HT-29 (cell line): Measurements from ENCODE around the gene GAB2. TPM values are rescaled to one million over a fixed set of nuclear protein-coding genes. Genes with fewer than 3 reads are reported as not detected.
"Not testable (repeated sequence)": the region's sequence is repeated elsewhere in the genome, so short reads cannot be mapped to it uniquely, and the experiment has no call there.

ENCODE experiments used
- DNase-seq: peaks from one replicate; pipeline ENCODE4 v3.0.0-alpha.2; 2015; ENCODE audit warnings: low spot score
- total RNA-seq: library from RNA; depleted of rRNA; stranded (reverse); fragments of >200 nt; shearing (Covaris generic); gene quantifications from 2 replicates; pipeline ENCODE4 v1.2.3, GENCODE V29; 2014

Gene GAB2
- total RNA-seq, 1 experiment from 2014 or later: 3.6 TPM

- no peak for DNase-seq
These were observed 47.0 kb downstream of the GAB2 start for GRCh38 chr11:78370406-78371172.

DNA sequence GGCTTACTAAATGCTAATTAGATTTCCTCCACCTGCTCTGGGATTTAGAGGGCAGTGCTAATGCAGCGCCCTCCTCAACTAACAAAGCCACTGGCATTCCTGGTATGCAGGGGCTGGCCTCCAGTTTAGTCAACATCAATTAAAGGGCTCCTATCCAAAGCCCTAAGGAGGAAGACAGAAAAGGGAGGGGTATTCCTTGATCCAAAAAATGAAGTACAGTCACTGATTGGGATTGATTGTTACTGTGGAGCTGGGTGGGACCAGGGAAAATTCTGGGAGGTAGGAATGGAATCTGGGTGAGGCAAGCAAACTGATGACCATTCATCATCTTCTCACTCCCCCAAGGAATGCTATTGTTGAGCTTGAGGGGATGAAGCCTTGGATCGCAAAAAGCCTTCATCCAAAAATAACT, 52.2 kb downstream of the GAB2 start:
- DNase-seq: peak; percentile 41

DNA sequence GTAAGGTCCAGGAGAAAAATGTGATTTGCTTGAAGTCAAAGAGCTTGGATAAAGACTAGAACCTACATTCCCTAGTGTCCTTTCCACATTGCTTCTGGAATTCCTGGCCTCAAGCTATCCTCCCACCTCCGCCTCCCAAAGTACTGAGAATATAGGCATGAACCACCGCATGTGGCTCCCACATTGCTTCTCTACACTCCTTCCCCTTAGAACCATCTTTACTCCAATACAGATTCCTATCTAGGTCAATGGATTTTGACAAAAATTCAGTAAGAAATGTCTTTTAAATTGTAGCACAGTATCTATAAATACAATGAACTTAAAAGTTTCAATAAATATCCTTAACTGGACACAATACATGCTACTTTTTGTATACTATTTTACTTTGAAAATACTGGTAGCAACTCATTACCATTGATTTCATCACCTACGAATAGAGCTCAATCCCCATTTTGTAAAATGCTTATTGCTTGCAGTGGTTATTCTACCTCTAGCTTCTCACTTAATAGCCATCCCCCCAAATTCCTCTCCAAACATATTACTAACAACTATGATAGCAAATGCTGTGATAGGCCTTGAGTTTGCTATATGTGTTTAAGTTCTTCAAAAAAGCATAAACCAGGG, 53.4 kb downstream of the GAB2 start:
- DNase-seq: no peak

DNA sequence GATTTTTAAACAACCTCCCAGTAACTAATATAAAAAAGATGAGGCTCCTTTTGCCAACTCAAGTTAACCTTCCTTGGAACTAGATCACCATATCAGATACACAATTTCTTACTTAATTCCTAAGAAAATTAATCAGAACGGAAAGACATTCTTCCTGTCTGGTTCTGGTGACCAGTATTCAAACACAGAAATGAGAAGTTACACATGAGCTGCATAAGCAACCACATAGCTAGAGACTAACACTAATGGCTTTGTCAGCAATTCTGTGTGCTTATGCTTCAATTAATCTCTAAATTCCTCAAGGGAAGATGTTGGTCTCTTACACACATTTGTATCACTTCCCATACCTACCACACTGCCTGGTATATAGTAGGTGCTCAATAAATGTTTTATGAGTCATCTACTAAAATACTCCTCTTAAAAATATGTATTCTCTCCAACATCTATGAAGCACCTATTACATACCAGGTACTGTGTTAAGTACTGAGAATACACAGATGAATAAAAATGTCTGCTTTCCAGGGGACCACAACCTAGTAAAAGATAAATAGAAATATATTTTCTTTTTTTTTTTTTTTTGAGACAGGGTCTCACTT, 54.5 kb downstream of the GAB2 start:
- DNase-seq: no peak

DNA sequence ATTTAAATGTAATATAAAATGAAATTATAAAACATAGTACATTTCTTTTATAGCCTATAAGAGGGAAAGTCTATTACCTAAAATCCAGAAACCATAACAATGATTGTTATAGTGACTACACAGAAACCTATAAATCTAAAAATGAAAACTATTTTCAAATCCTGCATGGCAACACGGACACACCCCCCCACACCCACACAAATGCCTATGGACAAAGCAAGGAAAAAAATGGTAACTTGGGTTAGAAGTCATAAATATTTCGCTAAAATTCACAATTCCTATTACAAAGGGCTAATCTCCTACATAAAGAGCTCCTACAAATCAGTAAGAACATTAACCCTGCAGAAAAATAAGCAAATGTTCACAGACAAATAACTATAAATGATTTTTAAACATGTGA, 56.4 kb downstream of the GAB2 start:
- no peak for DNase-seq

- DNase-seq: no peak
These were observed 57.7 kb downstream of the GAB2 start for GRCh38 chr11:78359921-78360320.

GRCh38 chr11:78357924-78358323, 59.7 kb downstream of the GAB2 start:
- DNase-seq: not testable (repeated sequence)

- not testable (repeated sequence) for DNase-seq
These were observed 60.2 kb downstream of the GAB2 start for GRCh38 chr11:78357425-78357824.

- DNase-seq: not testable (repeated sequence)
These were observed 61.9 kb downstream of the GAB2 start for GRCh38 chr11:78355742-78356141.

GRCh38 chr11:78355309-78355705, 62.3 kb downstream of the GAB2 start:
- no peak for DNase-seq

DNA sequence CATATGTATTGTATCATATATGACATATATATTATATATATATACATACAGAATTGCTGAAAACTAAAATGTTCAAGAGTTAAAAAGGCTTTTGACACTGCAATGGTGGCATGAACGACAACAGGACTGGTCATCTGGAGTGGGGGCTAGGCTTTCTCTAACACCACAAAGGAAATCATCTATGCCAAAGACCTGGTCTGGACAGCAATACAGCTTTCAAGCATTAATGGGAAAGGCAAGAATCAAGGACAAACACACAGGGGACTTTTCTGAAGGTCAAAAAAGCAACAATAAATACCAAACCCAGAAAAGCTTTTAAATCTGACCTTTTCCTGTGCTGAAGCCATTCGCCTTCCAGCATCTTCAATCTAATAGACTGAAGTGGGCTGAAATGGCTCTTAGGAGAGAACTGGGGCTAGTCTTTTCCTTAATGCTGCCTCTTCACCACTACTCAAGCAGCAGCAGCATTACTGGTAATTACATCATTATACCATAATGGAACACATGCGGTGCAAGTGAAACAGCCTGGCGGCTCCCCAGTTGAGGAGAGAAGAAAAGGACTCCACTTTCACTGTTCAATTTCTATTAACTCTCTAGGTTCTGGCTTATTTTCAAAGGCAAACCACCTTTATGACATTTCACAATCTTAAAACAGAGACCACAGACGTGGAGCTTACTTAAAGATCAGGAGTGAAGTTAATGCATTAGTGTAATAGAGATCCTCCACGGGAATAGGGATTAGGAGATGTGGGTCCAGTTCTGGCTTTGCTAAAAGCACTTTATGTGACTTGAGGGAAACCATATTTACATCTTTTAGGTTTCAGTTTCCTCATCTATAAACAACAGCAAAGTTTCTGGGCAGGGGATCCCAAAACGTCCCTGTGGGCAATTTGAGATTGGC, 63.0 kb downstream of the GAB2 start:
- no peak for DNase-seq

DNA sequence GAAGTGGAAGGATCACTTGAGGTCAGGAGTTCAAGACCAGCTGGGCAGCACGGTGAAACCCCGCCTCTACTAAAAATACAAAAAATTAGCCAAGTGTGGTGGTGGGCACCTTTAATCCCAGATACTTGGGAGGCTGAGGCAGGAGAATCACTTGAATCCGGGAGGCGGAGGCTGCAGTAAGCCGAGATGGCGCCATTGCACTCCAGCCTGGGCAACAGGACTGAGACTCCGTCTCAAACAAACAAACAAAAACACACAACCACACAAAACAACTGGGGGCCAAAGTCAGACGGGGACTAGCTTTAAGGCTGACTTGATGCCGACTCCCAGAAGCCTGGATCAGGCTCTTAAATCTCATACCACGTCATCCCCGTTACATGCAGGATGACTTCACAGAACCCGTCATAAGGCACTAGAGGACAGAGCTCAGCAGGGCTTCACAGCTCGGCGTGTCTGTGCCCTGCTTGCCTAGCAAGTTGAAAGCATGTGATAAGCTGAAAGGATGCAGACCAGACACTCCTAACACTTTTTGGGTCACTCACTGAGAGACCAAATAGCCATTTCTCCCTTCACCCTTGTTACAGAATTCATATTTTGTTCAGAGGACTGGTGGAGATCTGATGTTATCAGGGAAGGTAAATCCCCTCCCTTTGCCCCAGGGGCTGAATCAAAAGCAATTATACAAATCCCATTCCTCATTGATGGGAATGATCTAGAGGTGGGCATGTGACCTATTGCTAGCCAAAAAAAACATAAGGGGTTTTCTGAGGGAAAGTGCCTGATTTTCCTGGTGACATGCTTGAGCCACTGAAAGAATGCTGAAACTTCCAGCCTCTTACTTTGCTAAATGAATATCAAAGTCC, 65.4 kb downstream of the GAB2 start:
- no peak for DNase-seq

DNA sequence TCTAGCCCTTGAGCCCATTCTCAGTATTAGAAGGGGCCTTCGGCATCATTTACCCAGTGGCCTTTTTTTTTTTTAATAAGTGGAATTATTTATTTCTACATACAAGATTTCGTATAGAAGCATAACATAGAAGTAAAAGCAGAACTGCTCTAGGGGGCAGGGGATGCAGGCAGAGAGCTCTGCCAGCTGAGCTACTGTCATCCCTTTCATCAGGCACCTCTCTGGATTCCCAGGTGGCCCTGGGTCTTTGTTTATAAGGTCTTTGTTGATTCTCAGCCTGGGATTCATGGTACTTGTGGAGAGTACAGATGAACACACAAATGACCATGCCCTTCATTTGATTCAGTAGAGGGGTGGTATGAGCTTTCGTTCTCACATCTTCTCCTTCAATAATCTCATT, 66.4 kb downstream of the GAB2 start:
- DNase-seq: no peak

- DNase-seq: no peak
These were observed 66.9 kb downstream of the GAB2 start for GRCh38 chr11:78350646-78351165.

GRCh38 chr11:78350091-78350645, 67.5 kb downstream of the GAB2 start:
- no peak for DNase-seq

- no peak for DNase-seq
These were observed 68.0 kb downstream of the GAB2 start for GRCh38 chr11:78349624-78350023.

GRCh38 chr11:78349114-78349513, 68.5 kb downstream of the GAB2 start:
- DNase-seq: no peak

GRCh38 chr11:78347956-78348355, 69.7 kb downstream of the GAB2 start:
- DNase-seq: no peak

DNA sequence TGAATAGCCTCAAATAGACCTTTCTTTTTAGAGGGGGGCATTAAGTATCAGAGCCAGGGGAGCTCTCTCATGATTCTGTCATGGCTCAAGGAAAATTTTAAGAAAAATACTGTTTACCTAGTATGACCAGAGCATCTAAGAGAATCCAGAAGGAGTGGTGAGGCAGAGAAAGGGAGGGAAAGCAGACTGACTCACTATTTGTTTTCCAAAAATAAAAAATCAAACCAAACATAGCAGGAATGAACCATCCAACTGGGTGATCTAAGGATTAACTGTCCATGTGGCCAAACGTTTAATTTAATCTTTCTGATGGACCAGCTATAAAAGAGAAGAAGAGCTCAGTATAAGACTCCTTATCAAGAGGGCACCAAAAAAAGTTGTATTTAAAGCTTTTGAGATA, 70.8 kb downstream of the GAB2 start:
- DNase-seq: no peak

DNA sequence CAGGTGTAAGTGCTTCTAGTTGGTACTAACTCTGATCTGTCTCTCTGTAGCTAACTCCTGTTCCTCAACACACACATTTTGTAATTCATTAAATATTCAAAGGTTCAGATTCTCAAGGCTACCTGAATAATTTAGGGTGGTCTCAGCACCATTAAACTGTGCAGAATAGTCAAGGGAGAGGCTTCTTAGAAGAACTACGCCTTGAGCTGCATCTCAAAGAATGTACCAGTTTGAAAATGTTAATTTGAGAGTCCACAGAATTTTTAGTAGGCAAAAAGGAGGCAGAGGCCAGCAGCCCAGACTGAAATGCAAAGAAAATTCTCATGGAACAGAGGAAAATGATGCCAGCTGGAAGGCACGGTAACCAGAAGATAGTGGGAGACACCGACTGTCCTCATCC, 72.2 kb downstream of the GAB2 start:
- no peak for DNase-seq
